Measurements from ENCODE around the gene CPNE7.
"Not testable (repeated sequence)": the region's sequence is repeated elsewhere in the genome, so short reads cannot be mapped to it uniquely, and the experiment has no call there.

CPNE7 gene

DNA sequence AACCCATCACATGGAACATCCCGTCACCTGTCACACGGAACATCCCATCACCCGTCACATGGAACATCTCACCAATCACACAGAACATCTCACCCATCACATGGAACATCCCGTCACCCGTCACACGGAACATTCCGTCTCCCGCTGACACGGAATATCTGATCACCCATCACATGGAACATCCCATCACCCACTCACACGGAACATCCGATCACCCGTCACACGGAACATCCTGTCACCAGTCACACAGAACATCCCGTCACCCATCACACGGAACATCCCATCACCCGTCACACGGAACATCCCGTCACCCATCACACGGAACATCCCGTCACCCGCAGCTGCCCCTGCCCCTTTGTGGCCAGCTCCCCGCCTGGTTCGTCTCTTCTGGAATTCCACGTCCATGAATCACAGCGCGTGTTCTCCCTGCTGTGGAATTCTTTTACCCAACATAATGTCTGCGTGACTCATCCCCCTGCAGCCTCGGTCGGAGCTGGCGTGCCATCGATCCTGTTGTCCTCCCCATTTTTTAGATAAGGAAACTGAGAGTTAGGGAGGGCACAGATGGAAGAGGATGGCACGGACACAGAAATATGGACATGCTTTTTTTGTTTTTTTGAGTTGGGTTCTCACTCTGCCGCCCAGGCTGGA lies 5.6 kb downstream of the CPNE7 start:
- peak; percentile 99 for DNase-seq (ENCODE audit: low read depth)
- no peak overlapping the region for H3K9ac ChIP-seq (ENCODE audit: low read length)
- H3K27me3 ChIP-seq (replicated peaks; ENCODE audit: control insufficient read depth, insufficient read depth, low read length) = no peaks in the 10 kb centered on the region
- no peak overlapping the region for H3K4me3 ChIP-seq (ENCODE audit: low read length)
- H3K4me1 ChIP-seq (ENCODE audit: control insufficient read depth, insufficient read depth, low read length) = peaks cover 15% of the 10 kb centered on the region
- no peaks in the 10 kb centered on the region for H3K36me3 ChIP-seq (ENCODE audit: control insufficient read depth, insufficient read depth, low read length, severe bottlenecking)
- H3K9me3 ChIP-seq (ENCODE audit: control insufficient read depth, low read length) = no peaks in the 10 kb centered on the region

DNA sequence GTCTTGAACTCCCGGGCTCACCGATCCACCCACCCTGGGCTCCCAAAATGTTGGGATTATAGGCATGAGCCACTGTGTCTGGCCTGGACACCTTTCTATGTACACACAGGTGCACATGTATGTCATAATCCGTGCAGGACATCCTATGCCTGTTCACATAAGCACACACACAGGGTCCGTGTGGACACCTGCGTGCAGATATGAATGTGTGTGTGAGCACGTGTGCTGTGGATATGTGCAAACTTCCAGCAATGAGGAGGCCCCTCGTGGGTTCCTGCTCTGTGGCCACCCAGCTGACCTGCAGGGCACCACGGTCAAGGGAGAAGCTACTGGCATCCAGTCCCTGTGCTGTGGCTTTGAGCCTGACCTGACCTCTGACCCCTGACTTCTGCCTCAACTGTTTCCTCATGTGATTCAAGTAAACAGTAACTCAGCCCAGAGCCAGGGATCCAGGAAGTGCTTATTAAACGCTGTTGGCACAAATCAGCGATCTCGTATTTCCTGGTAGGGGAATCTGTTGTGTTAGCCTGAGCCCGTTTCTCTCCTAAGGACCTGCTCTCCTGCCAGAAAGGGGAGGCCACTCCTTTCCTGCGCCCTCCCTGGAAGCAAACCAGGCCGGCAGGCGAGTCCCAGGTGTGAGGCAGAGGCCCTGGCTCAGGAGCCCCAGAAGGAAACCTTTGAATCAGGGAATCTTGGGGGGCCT lies 6.5 kb downstream of the CPNE7 start:
- Histone ChIP-seq H3K9ac (ENCODE audit: low read length) (no peak overlapping the region), H3K4me1 (ENCODE audit: control insufficient read depth, insufficient read depth, low read length) (peaks cover 15% of the 10 kb centered on the region), H3K9me3 (ENCODE audit: control insufficient read depth, low read length) (no peaks in the 10 kb centered on the region), H3K27me3 (replicated peaks; ENCODE audit: control insufficient read depth, insufficient read depth, low read length) (no peaks in the 10 kb centered on the region), H3K36me3 (ENCODE audit: control insufficient read depth, insufficient read depth, low read length, severe bottlenecking) (no peaks in the 10 kb centered on the region), H3K4me3 (ENCODE audit: low read length) (no peak overlapping the region)
- peak; percentile 53 for DNase-seq (ENCODE audit: low read depth)

DNA sequence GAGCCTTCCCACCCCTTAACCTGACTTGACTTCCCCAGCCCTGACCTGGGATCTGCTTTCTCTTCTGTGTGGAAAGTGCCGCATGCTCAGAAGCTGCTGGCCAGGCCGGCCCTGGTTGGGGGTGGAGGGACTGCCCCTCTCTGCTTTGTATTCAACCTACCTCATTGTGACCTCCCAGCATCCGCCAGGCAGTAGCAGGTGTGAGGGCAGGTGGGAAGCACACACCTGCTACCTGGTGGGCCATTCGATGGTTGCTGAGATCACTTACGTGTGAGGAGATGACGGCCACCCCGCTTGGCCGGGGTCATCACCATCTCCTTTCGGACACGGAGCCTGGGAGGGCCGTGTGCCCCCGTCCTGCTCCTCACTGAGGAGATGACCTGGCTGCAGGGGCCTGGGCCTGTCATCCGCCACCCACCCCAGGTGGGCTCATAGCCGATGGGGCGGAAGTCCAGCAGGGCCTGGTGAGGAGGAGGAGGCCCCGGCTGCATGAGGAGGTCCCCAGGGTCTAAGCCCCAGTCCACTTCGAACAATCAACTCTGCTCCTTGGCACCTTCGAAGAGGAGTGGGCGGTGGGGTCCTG lies 7.1 kb downstream of the CPNE7 start:
- Histone ChIP-seq H3K27me3 (replicated peaks; ENCODE audit: control insufficient read depth, insufficient read depth, low read length) (no peaks in the 10 kb centered on the region), H3K36me3 (ENCODE audit: control insufficient read depth, insufficient read depth, low read length, severe bottlenecking) (no peaks in the 10 kb centered on the region), H3K4me3 (ENCODE audit: low read length) (no peak overlapping the region), H3K4me1 (ENCODE audit: control insufficient read depth, insufficient read depth, low read length) (peaks cover 15% of the 10 kb centered on the region), H3K9me3 (ENCODE audit: control insufficient read depth, low read length) (no peaks in the 10 kb centered on the region), H3K9ac (ENCODE audit: low read length) (no peak overlapping the region)
- no peak for DNase-seq (ENCODE audit: low read depth)

DNA sequence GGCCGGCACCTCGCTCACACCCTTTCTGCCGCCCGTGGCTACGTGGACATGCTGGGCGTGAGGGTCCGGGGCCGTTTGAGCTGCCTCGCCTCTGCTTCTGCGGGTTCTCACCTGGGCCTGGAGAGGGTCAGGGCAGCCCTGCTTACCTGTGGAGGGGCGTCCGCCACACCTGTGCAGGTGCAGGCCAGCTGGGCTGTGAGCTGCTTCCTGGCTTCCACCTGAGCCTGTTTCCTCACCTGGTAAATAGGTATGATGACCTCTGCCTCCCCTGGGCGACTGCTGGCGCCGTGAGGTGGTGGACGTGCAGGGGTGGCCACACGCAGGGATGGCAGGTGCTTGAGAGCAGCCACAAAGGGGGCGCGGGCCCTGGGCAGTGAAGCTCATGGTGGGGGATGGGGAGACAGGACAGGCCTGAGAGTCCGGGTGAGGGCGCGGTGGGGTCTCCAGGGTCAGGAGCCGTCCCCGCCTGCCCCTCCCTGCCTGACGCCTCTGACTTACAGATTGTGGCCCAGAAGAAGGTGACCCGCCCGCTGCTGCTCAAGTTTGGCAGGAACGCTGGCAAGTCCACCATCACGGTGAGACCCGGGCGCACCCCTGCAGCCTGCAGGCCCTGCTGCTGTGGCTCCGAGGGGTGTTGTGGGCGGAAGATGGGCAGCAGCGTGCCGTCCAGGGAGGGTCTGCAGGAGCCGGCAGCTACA lies 7.8 kb downstream of the CPNE7 start:
- Histone ChIP-seq H3K9ac (ENCODE audit: low read length) (no peak overlapping the region), H3K4me3 (ENCODE audit: low read length) (no peak overlapping the region), H3K4me1 (ENCODE audit: control insufficient read depth, insufficient read depth, low read length) (peaks cover 15% of the 10 kb centered on the region), H3K36me3 (ENCODE audit: control insufficient read depth, insufficient read depth, low read length, severe bottlenecking) (no peaks in the 10 kb centered on the region), H3K9me3 (ENCODE audit: control insufficient read depth, low read length) (no peaks in the 10 kb centered on the region), H3K27me3 (replicated peaks; ENCODE audit: control insufficient read depth, insufficient read depth, low read length) (no peaks in the 10 kb centered on the region)
- DNase-seq (ENCODE audit: low read depth) = no peak

DNA sequence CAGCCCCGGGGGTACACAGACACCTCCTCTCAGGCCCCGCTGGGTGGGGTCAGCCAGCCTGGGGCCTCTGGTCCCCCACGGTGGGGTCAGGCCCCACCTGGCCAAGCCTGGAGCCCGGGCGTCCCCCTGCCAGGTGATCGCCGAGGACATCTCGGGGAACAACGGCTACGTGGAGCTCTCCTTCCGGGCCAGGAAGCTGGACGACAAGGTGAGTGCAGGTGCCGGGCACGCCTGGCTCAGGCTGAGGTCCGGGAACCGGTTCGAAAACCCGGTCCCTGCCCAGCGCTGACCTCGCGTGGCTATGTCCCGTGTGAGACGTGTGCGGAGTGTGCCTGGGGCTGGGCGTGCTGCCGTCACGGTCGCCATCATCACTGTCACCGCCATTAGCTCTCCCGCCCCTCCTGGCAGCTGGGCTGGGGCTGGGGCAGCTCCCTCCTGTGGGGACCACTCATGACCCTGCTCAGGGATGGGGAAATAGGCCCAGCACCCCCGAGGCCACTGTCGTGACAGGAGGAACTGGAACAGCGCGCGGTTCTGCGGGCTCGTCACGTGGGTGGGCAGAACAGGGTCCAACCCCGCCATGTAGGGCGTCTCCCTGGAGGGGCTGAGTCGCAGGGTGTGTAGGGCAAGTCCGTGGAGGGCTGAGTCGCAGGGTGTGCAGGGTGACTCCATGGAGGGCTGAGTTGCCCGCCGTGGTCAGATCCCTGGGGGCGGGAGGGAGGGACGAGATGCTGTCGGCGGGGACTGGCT lies 8.5 kb downstream of the CPNE7 start:
- DNase-seq (ENCODE audit: low read depth) = no peak
- Histone ChIP-seq H3K4me3 (ENCODE audit: low read length) (no peak overlapping the region), H3K9me3 (ENCODE audit: control insufficient read depth, low read length) (no peaks in the 10 kb centered on the region), H3K27me3 (replicated peaks; ENCODE audit: control insufficient read depth, insufficient read depth, low read length) (no peaks in the 10 kb centered on the region), H3K4me1 (ENCODE audit: control insufficient read depth, insufficient read depth, low read length) (peaks cover 15% of the 10 kb centered on the region), H3K36me3 (ENCODE audit: control insufficient read depth, insufficient read depth, low read length, severe bottlenecking) (no peaks in the 10 kb centered on the region), H3K9ac (ENCODE audit: low read length) (no peak overlapping the region)

DNA sequence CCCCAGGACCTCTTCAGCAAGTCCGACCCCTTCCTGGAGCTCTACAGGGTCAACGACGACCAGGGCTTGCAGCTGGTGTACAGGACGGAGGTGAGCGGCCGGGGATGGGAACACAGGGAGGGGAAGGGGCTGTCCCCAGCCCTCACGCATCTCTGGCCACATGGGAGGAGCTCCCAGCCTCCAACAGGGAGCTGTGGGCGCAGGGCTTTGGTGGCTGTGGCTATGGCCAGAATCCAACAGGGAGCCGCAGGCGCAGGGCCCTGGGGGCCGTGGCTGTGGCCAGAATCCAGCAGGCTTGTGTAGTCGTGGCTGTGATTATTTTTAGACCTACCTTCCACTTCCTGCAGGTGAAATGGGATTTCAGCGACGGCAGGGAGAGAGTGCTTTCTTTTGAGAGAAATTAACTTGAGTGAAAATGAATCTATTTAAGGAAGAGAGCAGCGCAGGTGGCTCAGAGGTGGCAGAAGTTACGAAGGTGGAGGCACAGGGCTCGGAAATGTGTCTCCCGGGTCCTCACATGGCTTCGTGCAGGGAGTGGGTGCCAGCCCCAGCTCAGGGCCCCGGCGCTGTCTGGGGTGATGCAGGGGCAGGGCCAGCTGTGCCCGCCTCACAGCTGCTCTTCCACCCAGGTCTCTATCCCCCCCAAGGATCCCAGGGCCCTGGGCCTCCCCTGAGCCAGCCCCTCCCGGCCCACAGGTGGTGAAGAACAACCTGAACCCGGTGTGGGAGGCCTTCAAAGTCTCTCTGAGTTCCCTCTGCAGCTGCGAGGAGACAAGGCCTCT lies 9.4 kb downstream of the CPNE7 start:
- Histone ChIP-seq H3K36me3 (ENCODE audit: control insufficient read depth, insufficient read depth, low read length, severe bottlenecking) (no peaks in the 10 kb centered on the region), H3K4me1 (ENCODE audit: control insufficient read depth, insufficient read depth, low read length) (peaks cover 15% of the 10 kb centered on the region), H3K4me3 (ENCODE audit: low read length) (no peak overlapping the region), H3K9me3 (ENCODE audit: control insufficient read depth, low read length) (no peaks in the 10 kb centered on the region), H3K27me3 (replicated peaks; ENCODE audit: control insufficient read depth, insufficient read depth, low read length) (no peaks in the 10 kb centered on the region), H3K9ac (ENCODE audit: low read length) (no peak overlapping the region)
- no peak for DNase-seq (ENCODE audit: low read depth)

DNA sequence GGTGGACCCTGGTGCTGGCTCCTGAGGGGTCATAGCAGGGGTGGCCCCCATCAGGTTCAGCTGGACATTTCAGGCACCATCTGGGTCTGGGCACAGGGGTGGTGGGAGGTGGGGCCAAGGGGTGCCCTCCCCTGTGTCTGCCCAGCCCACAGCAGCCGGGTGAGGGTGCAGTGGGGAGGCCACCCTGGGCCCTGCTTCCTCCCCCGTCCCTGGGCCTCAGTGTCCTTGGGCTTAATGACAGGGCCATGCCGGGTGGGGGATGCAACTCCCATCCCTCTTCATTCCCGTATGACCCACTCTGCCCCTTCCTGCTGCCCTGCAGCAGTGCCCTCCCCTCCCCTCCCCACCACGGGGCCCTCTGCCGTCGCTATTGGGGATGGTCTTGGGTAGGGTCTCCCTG lies 10.7 kb downstream of the CPNE7 start:
- Histone ChIP-seq H3K9me3 (ENCODE audit: control insufficient read depth, low read length) (no peaks in the 10 kb centered on the region), H3K9ac (ENCODE audit: low read length) (no peak overlapping the region), H3K4me1 (ENCODE audit: control insufficient read depth, insufficient read depth, low read length) (peaks cover 13% of the 10 kb centered on the region), H3K4me3 (ENCODE audit: low read length) (no peak overlapping the region), H3K36me3 (ENCODE audit: control insufficient read depth, insufficient read depth, low read length, severe bottlenecking) (no peaks in the 10 kb centered on the region), H3K27me3 (replicated peaks; ENCODE audit: control insufficient read depth, insufficient read depth, low read length) (no peaks in the 10 kb centered on the region)
- no peak for DNase-seq (ENCODE audit: low read depth)

DNA sequence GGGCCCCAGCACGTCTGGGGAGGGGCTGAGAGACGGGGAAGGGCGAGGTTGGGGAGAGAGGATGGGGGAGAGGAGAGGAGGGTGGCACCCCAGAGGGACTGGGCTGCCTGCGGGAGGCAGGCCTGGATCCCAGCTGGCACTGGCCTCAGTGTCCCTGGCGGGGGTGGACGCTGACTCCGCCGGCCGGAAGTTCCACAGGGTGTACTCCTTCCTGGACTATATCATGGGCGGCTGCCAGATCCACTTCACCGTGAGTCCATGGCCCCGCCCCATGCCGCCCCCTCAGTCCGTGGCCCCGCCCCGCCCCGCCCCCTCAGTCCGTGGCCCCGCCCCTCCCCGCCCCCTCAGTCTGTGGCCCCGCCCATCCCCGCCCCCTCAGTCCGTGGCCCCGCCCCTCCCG lies 11.3 kb downstream of the CPNE7 start:
- no peaks in the 10 kb centered on the region for H3K27me3 ChIP-seq (replicated peaks; ENCODE audit: control insufficient read depth, insufficient read depth, low read length)
- H3K9me3 ChIP-seq (ENCODE audit: control insufficient read depth, low read length) = no peaks in the 10 kb centered on the region
- no peaks in the 10 kb centered on the region for H3K36me3 ChIP-seq (ENCODE audit: control insufficient read depth, insufficient read depth, low read length, severe bottlenecking)
- no peak overlapping the region for H3K9ac ChIP-seq (ENCODE audit: low read length)
- no peak overlapping the region for H3K4me3 ChIP-seq (ENCODE audit: low read length)
- H3K4me1 ChIP-seq (ENCODE audit: control insufficient read depth, insufficient read depth, low read length) = peaks cover 7% of the 10 kb centered on the region
- peak; percentile 27 for DNase-seq (ENCODE audit: low read depth)

DNA sequence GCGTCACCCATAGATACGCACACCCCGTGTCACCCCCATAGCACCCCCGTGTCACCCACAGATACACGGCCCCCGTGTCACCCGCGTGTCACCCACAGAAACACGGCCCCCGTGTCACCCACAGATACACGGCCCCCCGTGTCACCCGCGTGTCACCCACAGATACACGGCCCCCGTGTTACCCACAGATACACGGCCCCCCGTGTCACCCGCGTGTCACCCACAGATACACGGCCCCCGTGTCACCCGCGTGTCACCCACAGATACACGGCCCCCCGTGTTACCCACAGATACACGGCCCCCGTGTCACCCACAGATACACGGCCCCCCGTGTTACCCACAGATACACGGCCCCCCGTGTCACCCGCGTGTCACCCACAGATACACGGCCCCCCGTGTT lies 12.1 kb downstream of the CPNE7 start:
- not testable (repeated sequence) for H3K36me3 ChIP-seq (ENCODE audit: control insufficient read depth, insufficient read depth, low read length, severe bottlenecking); H3K4me3 ChIP-seq (ENCODE audit: low read length); DNase-seq (ENCODE audit: low read depth); H3K9ac ChIP-seq (ENCODE audit: low read length); H3K27me3 ChIP-seq (replicated peaks; ENCODE audit: control insufficient read depth, insufficient read depth, low read length); H3K9me3 ChIP-seq (ENCODE audit: control insufficient read depth, low read length); H3K4me1 ChIP-seq (ENCODE audit: control insufficient read depth, insufficient read depth, low read length)

DNA sequence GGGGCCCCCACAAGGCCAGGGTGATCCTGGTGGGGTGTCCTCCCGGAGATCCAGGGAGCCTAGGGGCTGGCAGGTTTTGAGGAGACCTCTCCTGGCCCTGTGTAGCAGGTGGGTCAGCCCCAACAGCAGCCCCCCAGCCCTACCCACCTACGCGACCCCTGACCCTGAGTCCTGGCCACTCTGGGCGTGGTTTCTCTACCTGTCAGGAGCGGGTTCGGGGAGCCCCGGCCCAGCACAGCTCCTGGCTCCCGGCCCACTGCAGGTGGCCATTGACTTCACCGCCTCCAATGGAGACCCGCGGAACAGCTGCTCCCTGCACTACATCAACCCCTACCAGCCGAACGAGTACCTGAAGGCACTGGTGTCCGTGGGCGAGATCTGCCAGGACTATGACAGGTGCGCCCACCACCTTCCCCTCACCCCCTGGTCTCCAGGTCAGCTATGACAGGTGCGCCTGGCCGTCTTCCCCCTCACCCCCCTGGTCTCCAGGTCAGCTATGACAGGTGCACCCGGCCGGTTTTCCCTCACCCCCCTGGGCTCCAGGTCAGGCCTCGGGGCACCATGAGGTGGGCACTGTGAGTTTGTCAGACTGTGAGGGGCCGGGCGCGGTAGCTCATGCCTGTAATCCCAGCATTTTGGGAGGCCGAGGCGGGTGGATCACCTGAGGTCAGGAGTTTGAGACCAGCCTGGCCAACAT lies 13.0 kb downstream of the CPNE7 start:
- no peaks in the 10 kb centered on the region for H3K4me1 ChIP-seq (ENCODE audit: control insufficient read depth, insufficient read depth, low read length)
- no peak overlapping the region for H3K4me3 ChIP-seq (ENCODE audit: low read length)
- no peaks in the 10 kb centered on the region for H3K9me3 ChIP-seq (ENCODE audit: control insufficient read depth, low read length)
- no peak overlapping the region for H3K9ac ChIP-seq (ENCODE audit: low read length)
- no peaks in the 10 kb centered on the region for H3K36me3 ChIP-seq (ENCODE audit: control insufficient read depth, insufficient read depth, low read length, severe bottlenecking)
- H3K27me3 ChIP-seq (replicated peaks; ENCODE audit: control insufficient read depth, insufficient read depth, low read length) = no peaks in the 10 kb centered on the region
- no peak for DNase-seq (ENCODE audit: low read depth)

Measured in adipocyte (in vitro differentiated cells).